ENCODE data around the gene PTGDR2.

Gene PTGDR2

GRCh38 chr11:60857378-60858232 is 1.9 kb upstream of the PTGDR2 start:
- DNase-seq = no peak

- DNase-seq = no peak
These were observed 664 bp downstream of the PTGDR2 start for GRCh38 chr11:60854847-60855725.

- no peak for DNase-seq
These were observed 1.5 kb downstream of the PTGDR2 start for GRCh38 chr11:60854140-60854846.

GRCh38 chr11:60852982-60853950 is 2.5 kb downstream of the PTGDR2 start:
- no peak for DNase-seq

- DNase-seq = no peak
These were observed 3.4 kb downstream of the PTGDR2 start for GRCh38 chr11:60852117-60852981.

GRCh38 chr11:60851327-60852104 is 4.2 kb downstream of the PTGDR2 start:
- no peak for DNase-seq

GRCh38 chr11:60849641-60850520 is 5.9 kb downstream of the PTGDR2 start:
- no peak for DNase-seq

- DNase-seq = no peak
These were observed 7.0 kb downstream of the PTGDR2 start for GRCh38 chr11:60848714-60849151.

GRCh38 chr11:60847896-60848295 is 7.9 kb downstream of the PTGDR2 start:
- no peak for DNase-seq

GRCh38 chr11:60847281-60847680 is 8.5 kb downstream of the PTGDR2 start:
- no peak for DNase-seq

GRCh38 chr11:60845338-60845737 is 10.4 kb downstream of the PTGDR2 start:
- DNase-seq = no peak

GRCh38 chr11:60844870-60845221 is 10.9 kb downstream of the PTGDR2 start:
- DNase-seq = no peak

- no peak for DNase-seq
These were observed 11.5 kb downstream of the PTGDR2 start for GRCh38 chr11:60844045-60844869.

GRCh38 chr11:60842668-60843600 is 12.8 kb downstream of the PTGDR2 start:
- no peak for DNase-seq

GRCh38 chr11:60841797-60842667 is 13.7 kb downstream of the PTGDR2 start, which contains the start of gene CCDC86:
CCDC86 (plus strand) TSS chr11:60842113; CDS start chr11:60842125, 12 bp downstream.
- DNase-seq = peak; percentile 90
